DLD1 (cell line): ENCODE measurements around the gene PRSS12.
"Not testable (repeated sequence)": the region's sequence is repeated elsewhere in the genome, so short reads cannot be mapped to it uniquely, and the experiment has no call there.

Experiments
- in situ Hi-C: cut with HindIII; loops from 2 replicates; pipeline ENCODE4 v1.10.0; 2017; ENCODE audit warnings: low sequenced_read_pairs

The PRSS12 gene

DNA sequence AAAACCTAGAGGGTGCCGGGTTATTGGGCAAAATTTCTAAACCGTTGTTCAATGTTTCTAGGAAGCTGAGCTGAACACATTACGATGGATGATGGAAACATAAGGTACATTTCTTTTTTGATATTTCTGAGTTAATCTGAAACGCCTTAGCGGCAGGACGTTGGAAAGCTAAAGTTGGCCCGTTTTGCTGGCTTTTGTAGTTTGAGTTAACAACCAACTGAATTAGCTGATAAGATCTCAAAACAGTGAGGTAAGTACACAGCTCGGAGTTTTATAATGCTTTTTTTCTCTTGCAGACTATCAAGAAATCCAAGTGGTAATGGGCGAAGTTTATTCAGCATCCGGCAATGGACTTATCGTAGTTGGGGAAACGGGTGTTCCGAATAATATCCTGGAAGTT lies 73.5 kb downstream of the PRSS12 start:
- in situ Hi-C loops: no loop called here

DNA sequence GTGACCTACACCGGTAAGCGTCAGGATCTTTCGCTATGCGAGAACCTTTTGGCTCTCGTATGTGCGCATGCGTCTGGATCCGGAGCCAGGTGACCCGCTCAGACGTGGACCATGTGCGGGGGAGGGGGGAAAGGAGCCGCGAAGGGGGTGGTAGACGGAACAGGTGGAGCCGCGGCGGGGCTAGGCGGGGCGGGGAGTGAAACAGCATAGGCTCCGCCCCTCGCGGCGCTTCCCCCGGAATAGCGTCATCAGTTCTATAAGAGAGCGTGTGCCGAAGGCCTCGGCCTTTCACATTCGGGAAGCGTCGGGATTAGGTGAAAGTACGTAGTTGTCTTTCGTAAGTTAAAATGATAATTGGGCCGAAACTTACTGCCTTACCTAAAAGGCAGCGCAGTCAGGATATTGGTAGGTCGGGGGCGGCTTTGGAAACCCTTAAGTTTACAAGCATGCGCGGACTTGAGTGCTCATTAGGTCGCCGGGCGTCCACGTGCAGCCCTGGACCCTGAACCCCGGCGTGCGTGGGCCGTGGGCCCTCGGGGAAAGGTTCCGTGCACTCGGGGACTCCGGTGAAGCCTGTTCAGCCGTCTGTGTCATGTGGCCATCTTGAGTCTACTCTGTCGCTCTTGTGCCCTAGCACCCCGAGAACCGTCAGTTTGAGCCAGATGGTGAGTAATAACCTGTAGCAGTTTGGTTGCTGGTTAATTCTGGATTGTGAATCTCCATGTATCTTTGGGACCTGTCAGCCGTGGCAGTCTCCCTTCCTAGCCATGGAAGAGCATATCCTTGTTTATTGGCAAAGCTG lies 74.1 kb downstream of the PRSS12 start:
- in situ Hi-C loops: no loop called here

DNA sequence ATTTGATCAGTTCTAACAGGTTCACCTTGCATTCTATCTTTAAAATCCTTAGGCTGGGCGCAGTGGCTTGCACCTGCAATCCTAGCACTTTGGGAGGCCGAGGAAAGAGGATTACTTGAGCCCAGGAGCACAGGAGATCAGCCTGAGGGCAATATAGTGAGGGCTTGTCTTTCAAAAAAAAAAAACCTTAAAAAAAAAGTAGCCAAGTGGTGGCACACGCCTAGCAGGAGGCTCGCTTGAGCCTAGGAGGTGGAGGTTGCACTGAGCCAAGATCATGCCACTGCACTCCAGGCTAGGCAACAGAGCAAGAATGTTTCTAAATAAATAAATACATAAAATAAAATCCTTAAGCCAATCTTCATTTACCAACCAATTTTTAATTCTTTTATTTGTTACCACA lies 75.6 kb downstream of the PRSS12 start:
- in situ Hi-C loops: no loop called here

DNA sequence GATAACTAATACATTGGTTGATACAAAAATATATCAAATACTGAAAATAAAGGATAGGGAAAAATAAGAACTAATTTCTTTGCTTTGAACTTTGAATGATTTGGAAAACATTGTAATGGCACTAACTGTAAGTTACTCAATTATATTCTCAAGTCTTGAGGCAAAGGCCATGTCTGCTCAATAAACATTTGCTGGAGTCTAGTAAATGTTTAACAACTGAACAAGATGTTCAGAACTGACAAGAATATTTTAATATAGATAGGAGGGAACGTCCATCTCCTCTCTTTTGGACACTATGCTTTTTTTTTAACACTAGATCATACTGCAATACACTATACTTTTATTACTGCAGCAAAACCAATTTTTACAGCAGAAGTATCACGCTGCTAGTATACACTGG lies 76.2 kb downstream of the PRSS12 start:
- in situ Hi-C loops: no loop called here

DNA sequence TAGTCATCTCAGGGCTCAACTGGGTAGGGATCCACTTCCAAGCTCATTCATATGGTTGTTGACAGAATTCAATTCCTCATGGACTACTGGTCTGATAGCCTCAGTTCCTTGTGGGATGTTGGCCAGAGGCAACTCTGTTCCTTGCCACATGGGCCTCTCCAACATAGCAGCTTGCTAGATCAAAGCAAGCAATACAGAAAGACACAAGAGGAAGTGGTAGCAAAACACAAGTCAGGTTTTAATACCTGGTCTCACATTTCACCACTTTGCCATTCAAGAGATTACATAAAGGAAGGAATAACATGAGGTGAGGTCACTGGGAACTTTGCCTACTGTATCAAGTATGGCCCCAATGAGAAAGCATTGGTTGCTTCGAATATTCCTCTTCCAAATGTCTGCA lies 79.2 kb downstream of the PRSS12 start:
- in situ Hi-C loops: no loop called here

DNA sequence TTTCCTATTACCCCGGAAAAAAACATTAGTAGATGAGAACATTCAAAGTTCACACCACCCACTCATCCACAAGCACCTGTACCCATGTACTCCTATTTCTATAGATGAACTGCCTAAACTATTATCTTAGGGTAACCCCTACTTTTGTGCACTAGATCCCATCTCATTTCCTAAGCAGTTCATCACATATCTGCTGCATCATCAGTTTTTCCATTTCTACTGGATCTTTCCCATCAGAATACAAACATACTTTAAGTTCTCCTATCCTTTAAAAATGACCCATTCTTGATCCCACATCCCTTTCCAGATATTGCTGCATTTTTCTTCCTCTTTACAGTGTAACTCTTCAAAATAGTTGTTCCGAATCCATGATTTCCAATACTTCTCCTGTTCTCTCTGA lies 81.0 kb downstream of the PRSS12 start:
- in situ Hi-C loops: no loop called here

DNA sequence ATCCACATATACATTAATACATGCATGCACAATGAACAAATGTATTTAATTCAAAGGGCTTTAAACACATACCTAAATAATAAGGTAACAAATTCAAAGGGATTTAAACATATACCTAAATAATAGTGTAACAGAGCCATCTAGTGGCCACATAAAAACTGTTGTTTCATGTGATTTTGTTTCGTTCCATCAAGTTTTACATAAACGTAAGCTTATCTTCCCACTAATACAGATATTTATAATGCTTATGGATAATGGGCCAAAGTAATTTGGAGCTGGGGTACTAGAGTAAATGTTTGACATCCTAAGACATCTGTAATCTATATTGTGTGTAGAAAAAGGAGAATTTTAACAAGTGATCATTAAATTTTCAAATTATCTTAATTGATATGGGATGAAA lies 82.3 kb downstream of the PRSS12 start:
- in situ Hi-C loops: no loop called here

DNA sequence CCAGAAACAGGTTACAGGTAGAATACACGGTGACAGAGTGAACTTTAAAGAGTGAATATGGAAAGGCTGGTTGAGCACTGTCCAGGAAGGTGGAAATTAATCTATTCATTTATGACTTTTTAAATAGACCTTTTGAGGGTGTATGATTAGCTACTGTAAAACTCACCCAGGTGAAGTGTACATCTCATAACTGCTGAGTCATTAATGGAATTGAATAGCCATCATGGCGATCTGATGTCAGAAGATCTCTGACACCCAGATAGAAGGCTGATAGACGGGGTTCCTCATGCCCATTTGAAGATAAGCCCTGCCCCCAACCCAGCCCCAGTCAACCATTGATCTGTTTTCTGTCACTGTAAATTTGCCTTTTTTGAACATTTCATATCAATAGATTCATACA lies 84.0 kb downstream of the PRSS12 start:
- in situ Hi-C loops: no loop called here

DNA sequence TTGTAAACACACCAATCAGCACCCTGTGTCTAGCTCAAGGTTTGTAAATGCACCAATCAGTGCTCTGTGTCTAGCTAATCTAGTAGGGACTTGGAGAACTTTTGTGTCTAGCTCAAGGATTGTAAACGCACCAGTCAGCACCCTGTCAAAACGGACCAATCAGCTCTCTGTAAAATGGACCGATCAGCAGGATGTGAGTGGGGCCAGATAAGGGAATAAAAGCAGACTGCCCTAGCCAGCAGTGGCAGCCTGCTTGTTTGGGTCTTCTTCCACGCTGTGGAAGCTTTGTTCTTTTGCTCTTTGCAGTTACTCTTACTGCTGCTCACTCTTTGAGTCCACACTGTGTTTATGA lies 86.7 kb downstream of the PRSS12 start:
- in situ Hi-C loops: not testable (repeated sequence)

DNA sequence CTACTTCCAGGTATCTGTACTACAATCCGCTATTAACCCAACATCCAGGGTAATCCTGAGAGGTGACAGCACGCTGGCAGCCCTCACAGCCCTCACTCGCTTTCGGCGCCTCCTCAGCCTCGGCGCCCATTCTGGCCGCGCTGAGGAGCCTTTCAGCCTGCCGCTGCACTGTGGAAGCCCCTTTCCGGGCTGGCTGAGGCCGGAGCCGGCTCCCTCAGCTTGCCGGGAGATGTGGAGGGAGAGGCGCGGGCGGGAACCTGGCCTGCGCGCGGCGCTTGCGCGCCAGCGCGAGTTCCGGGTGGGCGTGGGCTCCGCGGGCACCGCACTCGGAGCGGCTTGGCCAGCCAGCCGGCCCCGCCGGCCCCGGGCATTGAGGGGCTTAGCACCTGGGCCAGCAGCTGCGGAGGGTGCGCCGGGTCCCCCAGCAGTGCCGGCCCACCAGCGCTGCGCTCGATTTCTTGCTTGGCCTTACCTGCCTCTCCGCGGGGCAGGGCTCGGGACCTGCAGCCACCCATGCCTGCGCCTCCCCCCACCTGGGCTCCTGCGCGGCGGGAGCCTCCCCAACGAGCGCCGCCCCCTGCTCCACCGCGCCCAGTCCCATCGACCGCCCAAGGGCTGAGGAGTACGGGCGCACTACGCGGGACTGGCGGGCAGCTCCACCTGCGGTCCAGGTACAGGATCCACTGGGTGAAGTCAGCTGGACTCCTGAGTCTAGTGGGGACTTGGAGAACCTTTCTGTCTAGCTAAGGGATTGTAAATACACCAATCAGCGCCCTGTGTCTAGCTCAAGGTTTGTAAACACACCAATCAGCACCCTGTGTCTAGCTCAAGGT lies 87.3 kb downstream of the PRSS12 start:
- in situ Hi-C loops: no loop called here

DNA sequence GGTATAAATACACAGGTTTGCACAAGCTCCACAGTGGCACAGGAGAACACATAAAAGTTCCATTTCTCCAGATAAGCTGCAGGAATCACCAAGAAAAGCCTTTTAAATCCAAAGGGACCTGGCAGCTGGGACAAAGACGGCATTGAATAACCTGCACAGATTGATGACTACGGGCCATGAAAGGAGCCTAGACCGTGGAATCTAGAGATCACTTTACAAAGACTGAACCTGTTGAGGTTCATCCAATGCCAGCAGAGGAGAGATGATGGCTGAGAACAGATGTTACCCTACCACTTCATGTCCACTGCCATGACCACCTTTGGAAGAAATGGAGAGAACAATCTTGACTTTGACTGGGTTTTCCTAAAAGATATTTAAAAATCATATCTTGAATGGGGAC lies 88.7 kb downstream of the PRSS12 start:
- in situ Hi-C loops: no loop called here

DNA sequence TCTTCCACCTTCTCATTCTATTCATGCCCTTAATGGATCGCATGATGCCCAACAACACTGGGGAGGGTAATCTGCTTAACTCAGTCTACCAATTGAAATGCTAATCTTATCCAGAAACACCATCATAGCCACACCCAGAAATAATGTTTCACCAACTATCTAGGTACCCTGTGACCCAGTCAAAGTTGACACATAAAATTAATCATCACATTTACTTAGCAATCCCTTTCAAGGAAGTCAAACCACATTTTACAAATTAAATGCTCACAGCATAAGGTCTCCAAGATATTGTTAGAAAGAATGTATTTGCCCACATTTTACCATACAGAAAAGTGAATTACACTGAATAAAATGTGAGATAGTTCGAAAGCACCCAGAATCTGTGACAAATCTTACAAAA lies 92.5 kb downstream of the PRSS12 start:
- in situ Hi-C loops: no loop called here

DNA sequence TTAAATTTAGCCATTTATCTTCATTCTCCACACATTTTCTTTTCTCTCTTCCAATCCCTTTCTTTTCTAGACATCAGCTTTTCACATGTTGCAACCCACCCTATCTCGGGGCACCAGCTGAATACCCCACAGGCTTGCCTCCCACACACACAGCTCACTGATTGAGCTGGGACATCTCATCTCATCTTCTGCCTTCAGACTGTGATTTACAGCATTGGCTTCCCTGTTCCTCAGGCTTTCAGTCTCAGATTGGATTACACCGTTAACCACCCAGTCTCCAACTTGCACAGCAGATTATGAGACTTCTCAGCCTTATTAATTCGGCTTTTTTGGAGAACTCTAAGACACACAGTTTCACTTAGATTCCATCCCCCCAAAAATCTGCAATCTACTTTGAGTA lies 93.7 kb downstream of the PRSS12 start:
- in situ Hi-C loops: no loop called here

DNA sequence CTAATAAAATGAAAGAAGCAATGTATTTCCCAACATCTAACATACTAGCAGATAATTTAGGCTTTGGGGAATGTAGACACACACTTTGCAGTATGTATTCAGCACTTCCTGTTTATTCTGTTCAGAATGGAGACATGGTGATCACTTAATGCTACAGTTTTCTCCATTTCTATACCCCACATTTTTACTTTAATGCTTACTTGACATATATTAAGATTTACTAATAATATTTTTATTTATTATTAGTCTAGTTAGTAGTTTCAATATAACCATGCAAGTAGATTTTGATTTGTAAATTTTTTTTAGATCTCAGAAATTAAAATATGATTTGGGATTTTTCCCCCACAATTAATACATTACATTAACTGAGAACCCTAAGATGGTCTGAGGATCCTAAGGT lies 98.4 kb downstream of the PRSS12 start:
- in situ Hi-C loops: no loop called here

DNA sequence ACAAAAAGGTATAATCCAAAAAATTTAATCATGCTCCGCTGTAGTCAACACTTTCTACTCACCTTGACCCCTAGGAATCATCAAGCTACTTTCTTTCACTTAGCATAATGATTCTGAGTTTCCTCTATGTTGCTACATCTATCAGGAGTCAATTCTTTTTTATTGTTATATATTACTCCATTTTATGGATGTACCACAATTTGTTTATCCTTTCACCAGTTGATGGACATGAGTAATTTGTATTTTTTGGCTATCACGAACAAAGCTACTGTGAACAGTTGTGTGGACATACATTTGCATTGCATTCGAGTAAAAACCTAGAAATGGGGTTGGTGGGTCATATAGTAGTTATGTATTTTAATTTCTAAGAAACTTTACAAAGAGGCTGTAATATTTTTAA lies 102.9 kb downstream of the PRSS12 start:
- in situ Hi-C loops: no loop called here

DNA sequence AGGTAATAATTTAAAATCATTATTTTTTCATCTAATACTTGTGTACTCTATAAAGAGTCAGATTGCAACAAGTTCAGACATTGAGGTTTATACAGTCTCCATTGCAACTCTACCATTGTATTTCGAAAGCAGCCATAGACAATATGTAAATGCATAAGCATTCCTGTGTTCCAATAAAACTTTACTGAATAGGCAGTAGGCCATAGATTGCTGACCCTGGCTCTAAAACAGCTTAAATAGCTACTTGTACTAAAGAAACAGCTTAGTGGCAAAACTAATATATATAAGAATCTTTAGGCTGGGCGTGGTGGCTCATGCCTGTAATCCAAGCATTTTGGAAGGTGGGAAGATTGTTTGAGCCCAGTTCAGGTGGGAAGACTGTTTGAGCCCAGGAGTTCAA lies 115.3 kb downstream of the PRSS12 start:
- in situ Hi-C loops: no loop called here

DNA sequence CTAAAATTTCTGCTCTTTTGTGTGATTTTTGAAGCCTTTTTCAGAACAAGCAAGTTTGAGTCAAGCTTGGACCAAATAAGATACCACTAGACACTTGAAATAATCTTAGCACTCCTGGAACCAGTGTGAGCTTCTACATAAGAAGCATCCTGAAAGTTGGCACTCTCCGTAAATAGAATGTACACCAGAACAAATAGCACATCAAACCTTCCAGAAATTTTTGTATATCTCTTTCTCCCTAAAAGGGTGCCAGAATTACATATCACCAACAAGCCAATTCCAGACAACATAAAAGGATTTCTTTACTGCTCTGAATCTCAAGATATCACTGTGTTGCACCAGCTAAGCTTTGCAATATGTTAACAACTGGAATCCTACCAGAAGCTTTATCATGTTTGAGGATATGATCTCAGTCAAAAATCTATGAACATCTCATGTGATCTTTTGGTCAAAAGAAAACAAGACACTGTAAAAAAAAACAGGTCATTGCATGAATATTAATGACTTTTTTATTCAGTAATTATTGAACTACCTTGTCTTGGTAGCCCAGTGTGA lies 117.2 kb downstream of the PRSS12 start:
- in situ Hi-C loops: no loop called here
